ENCODE results near the gene SLC9A9.

GRCh38 chr3:143224716-143225115 is 623.6 kb downstream of the SLC9A9 start:
- TF ChIP-seq CTCF (IDR thresholded peaks at IDR 0.05) = no peak
- no peak for TF ChIP-seq POLR2A (IDR thresholded peaks at IDR 0.05)

All from breast epithelium (tissue), 3 donors.